ENCODE results near the gene MOV10L1.
"Not testable (repeated sequence)": the region's sequence is repeated elsewhere in the genome, so short reads cannot be mapped to it uniquely, and the experiment has no call there.

The MOV10L1 gene

GRCh38 chr22:50167689-50168489 is 78.1 kb downstream of the MOV10L1 start:
- no peak overlapping the region for H3K4me2 ChIP-seq (ENCODE audit: low read depth, low read length)
- H3K4me1 ChIP-seq (ENCODE audit: low read length) = no peaks in the 10 kb centered on the region
- peaks cover 24% of the 10 kb centered on the region for H3K27me3 ChIP-seq (replicated peaks; ENCODE audit: insufficient read depth, low read length)
- no peak overlapping the region for H2AFZ ChIP-seq (ENCODE audit: low read length)
- no peaks in the 10 kb centered on the region for H4K20me1 ChIP-seq (ENCODE audit: insufficient read depth, low read length)
- no peak for DNase-seq
- no peak overlapping the region for H3K9ac ChIP-seq (ENCODE audit: low read length)
- no peaks in the 10 kb centered on the region for H3K79me2 ChIP-seq (ENCODE audit: low read length)
- H3K9me3 ChIP-seq (replicated peaks; ENCODE audit: insufficient read depth, low read length) = no peaks in the 10 kb centered on the region
- H3K27ac ChIP-seq (ENCODE audit: low read length) = no peak overlapping the region
- no peak overlapping the region for H3K4me3 ChIP-seq (ENCODE audit: low read length)
- no peaks in the 10 kb centered on the region for H3F3A ChIP-seq (ENCODE audit: insufficient read depth, low read length)
- no peak for TF ChIP-seq EZH2 (optimal IDR thresholded peaks at IDR 0.05; ENCODE audit: low read depth, low read length)
- no peak for TF ChIP-seq EZH2phosphoT487 (IDR thresholded peaks at IDR 0.05; ENCODE audit: low read length)
- TF ChIP-seq CTCF (IDR thresholded peaks at IDR 0.05; ENCODE audit: low read length) = no peak
- H3K36me3 ChIP-seq (replicated peaks; ENCODE audit: insufficient read depth, low read length) = no peaks in the 10 kb centered on the region
- no peaks in the 10 kb centered on the region for H3K9me2 ChIP-seq (replicated peaks; ENCODE audit: insufficient read depth, low read length)

- not testable (repeated sequence) for H3K4me3 ChIP-seq (ENCODE audit: low read length); H3K27ac ChIP-seq (ENCODE audit: low read length); H3K9ac ChIP-seq (ENCODE audit: low read length); DNase-seq; H3K9me3 ChIP-seq (replicated peaks; ENCODE audit: insufficient read depth, low read length); H3K4me2 ChIP-seq (ENCODE audit: low read depth, low read length); H3K79me2 ChIP-seq (ENCODE audit: low read length); H3K9me2 ChIP-seq (replicated peaks; ENCODE audit: insufficient read depth, low read length); H3F3A ChIP-seq (ENCODE audit: insufficient read depth, low read length); H3K4me1 ChIP-seq (ENCODE audit: low read length); H3K36me3 ChIP-seq (replicated peaks; ENCODE audit: insufficient read depth, low read length); H2AFZ ChIP-seq (ENCODE audit: low read length); H4K20me1 ChIP-seq (ENCODE audit: insufficient read depth, low read length)
- H3K27me3 ChIP-seq (replicated peaks; ENCODE audit: insufficient read depth, low read length) = peaks cover 25% of the 10 kb centered on the region
These were observed 78.8 kb downstream of the MOV10L1 start for GRCh38 chr22:50168490-50169180.

- Histone ChIP-seq H3K27ac (ENCODE audit: low read length) (no peak overlapping the region), H3K4me2 (ENCODE audit: low read depth, low read length) (no peak overlapping the region)
- TF ChIP-seq CTCF (IDR thresholded peaks at IDR 0.05; ENCODE audit: low read length) (no peak), EZH2phosphoT487 (IDR thresholded peaks at IDR 0.05; ENCODE audit: low read length) (no peak), EZH2 (optimal IDR thresholded peaks at IDR 0.05; ENCODE audit: low read depth, low read length) (no peak)
These were observed 79.5 kb downstream of the MOV10L1 start for GRCh38 chr22:50169181-50169759.

More at GRCh38 chr22:50169181-50169759, 79.5 kb downstream of the MOV10L1 start:
- no peaks in the 10 kb centered on the region for H3K4me1 ChIP-seq (ENCODE audit: low read length)
- H3K79me2 ChIP-seq (ENCODE audit: low read length) = no peaks in the 10 kb centered on the region
- H3K9me3 ChIP-seq (replicated peaks; ENCODE audit: insufficient read depth, low read length) = no peaks in the 10 kb centered on the region
- no peaks in the 10 kb centered on the region for H4K20me1 ChIP-seq (ENCODE audit: insufficient read depth, low read length)
- H3F3A ChIP-seq (ENCODE audit: insufficient read depth, low read length) = no peaks in the 10 kb centered on the region
- H3K4me3 ChIP-seq (ENCODE audit: low read length) = no peak overlapping the region
- no peaks in the 10 kb centered on the region for H3K9me2 ChIP-seq (replicated peaks; ENCODE audit: insufficient read depth, low read length)
- H3K9ac ChIP-seq (ENCODE audit: low read length) = no peak overlapping the region
- H2AFZ ChIP-seq (ENCODE audit: low read length) = no peak overlapping the region
- peaks cover 25% of the 10 kb centered on the region for H3K27me3 ChIP-seq (replicated peaks; ENCODE audit: insufficient read depth, low read length)
- no peaks in the 10 kb centered on the region for H3K36me3 ChIP-seq (replicated peaks; ENCODE audit: insufficient read depth, low read length)
- DNase-seq = no peak

Measured in MM.1S (cell line).